Loucy (cell line): ENCODE measurements around the gene GRIN2A.

ENCODE experiments used
- H2AFZ ChIP-seq: fragments of 200-600 bp; sonication (generic); 2 replicates; pipeline ENCODE4 v1.6.0; 2016; ENCODE audit warnings: antibody characterized with exemption, mild to moderate bottlenecking, low read length, moderate library complexity
- H3F3A ChIP-seq: fragments of 200-600 bp; 2 replicates; pipeline ENCODE4 v1.6.0; 2016; ENCODE audit warnings: antibody characterized with exemption, low read depth, mild to moderate bottlenecking
- H3K27me3 ChIP-seq: fragments of 200-600 bp; sonication (generic); 2 replicates; pipeline ENCODE4 v1.6.1; 2014; ENCODE audit warnings: low read length, mild to moderate bottlenecking; ENCODE audit not compliant: insufficient read depth, poor library complexity, severe bottlenecking
- H3K36me3 ChIP-seq: fragments of 200-600 bp; sonication (generic); 2 replicates; pipeline ENCODE4 v1.6.1; 2016; ENCODE audit warnings: low read length; ENCODE audit not compliant: insufficient read depth
- H3K4me1 ChIP-seq: fragments of 200-600 bp; sonication (generic); 2 replicates; pipeline ENCODE4 v1.5.1; 2014; ENCODE audit warnings: low read length, mild to moderate bottlenecking; ENCODE audit not compliant: insufficient read depth, poor library complexity, severe bottlenecking
- H3K4me2 ChIP-seq: fragments of 200-600 bp; sonication (generic); 2 replicates; pipeline ENCODE4 v1.6.0; 2014; ENCODE audit warnings: antibody characterized with exemption, low read length, low read depth, mild to moderate bottlenecking; ENCODE audit not compliant: poor library complexity, severe bottlenecking
- H3K4me3 ChIP-seq: fragments of 200-600 bp; sonication (generic); 2 replicates; pipeline ENCODE4 v1.5.1; 2014; ENCODE audit warnings: low read length, mild to moderate bottlenecking, mixed read lengths; ENCODE audit not compliant: poor library complexity, severe bottlenecking
- H3K79me2 ChIP-seq: fragments of 200-600 bp; sonication (generic); 2 replicates; pipeline ENCODE4 v1.6.1; 2014; ENCODE audit warnings: low read length; ENCODE audit not compliant: insufficient read depth
- H3K9ac ChIP-seq: fragments of 200-600 bp; sonication (generic); 2 replicates; pipeline ENCODE4 v1.6.0; 2014; ENCODE audit warnings: mild to moderate bottlenecking, low read depth, low read length, moderate library complexity; ENCODE audit not compliant: poor library complexity, severe bottlenecking
- H3K9me2 ChIP-seq: fragments of 200-600 bp; sonication (generic); replicated peaks from 2 replicates; pipeline ENCODE4 v1.6.1; 2016; ENCODE audit warnings: low read depth, low read length, mixed read lengths
- H3K9me3 ChIP-seq: fragments of 200-600 bp; sonication (generic); 2 replicates; pipeline ENCODE4 v1.6.1; 2014; ENCODE audit warnings: mild to moderate bottlenecking, antibody characterized with exemption, low read length, low read depth; ENCODE audit not compliant: insufficient read depth
- H4K20me1 ChIP-seq: fragments of 200-600 bp; sonication (generic); 2 replicates; pipeline ENCODE4 v1.6.0; 2014; ENCODE audit warnings: antibody characterized with exemption, low read length, mild to moderate bottlenecking; ENCODE audit not compliant: insufficient read depth, poor library complexity, severe bottlenecking
- CTCF ChIP-seq: fragments of 200-600 bp; sonication (generic); conservative IDR thresholded peaks from 2 replicates; pipeline ENCODE4 v1.5.1; 2014; ENCODE audit warnings: mild to moderate bottlenecking, antibody characterized with exemption, low read length
- EZH2phosphoT487 ChIP-seq: fragments of 200-600 bp; IDR thresholded peaks from 2 replicates; pipeline ENCODE4 v1.6.1; 2018; ENCODE audit warnings: antibody characterized with exemption, mild to moderate bottlenecking, moderate library complexity, borderline replicate concordance

The GRIN2A gene

GRCh38 chr16:9911989-9912388, 270.2 kb downstream of the GRIN2A start:
- Histone ChIP-seq H3K27me3 (no peaks in the 10 kb centered on the region), H3K9me3 (no peaks in the 10 kb centered on the region), H3K79me2 (no peaks in the 10 kb centered on the region), H4K20me1 (no peaks in the 10 kb centered on the region), H3K4me3 (no peak overlapping the region), H3F3A (no peaks in the 10 kb centered on the region), H3K4me2 (no peak overlapping the region), H3K4me1 (no peaks in the 10 kb centered on the region), H3K36me3 (no peaks in the 10 kb centered on the region), H3K9ac (no peak overlapping the region), H2AFZ (no peak overlapping the region), H3K9me2 (no peaks in the 10 kb centered on the region)
- TF ChIP-seq CTCF (no peak), EZH2phosphoT487 (no peak)

- Histone ChIP-seq H3F3A (no peaks in the 10 kb centered on the region), H3K4me2 (no peak overlapping the region), H4K20me1 (no peaks in the 10 kb centered on the region), H3K4me3 (no peak overlapping the region), H3K4me1 (no peaks in the 10 kb centered on the region), H3K79me2 (no peaks in the 10 kb centered on the region), H3K9me3 (no peaks in the 10 kb centered on the region), H3K9ac (no peak overlapping the region), H3K27me3 (no peaks in the 10 kb centered on the region), H3K36me3 (no peaks in the 10 kb centered on the region), H2AFZ (no peak overlapping the region), H3K9me2 (no peaks in the 10 kb centered on the region)
- TF ChIP-seq EZH2phosphoT487 (no peak), CTCF (no peak)
Observed at GRCh38 chr16:9911231-9911630, 271.0 kb downstream of the GRIN2A start.

- H4K20me1 ChIP-seq, result no peaks in the 10 kb centered on the region
- no peak overlapping the region for H3K9ac ChIP-seq
- H3K9me3 ChIP-seq, result no peaks in the 10 kb centered on the region
- no peaks in the 10 kb centered on the region for H3K4me1 ChIP-seq
- H3K27me3 ChIP-seq, result no peaks in the 10 kb centered on the region
- no peaks in the 10 kb centered on the region for H3K36me3 ChIP-seq
- no peaks in the 10 kb centered on the region for H3F3A ChIP-seq
- TF ChIP-seq CTCF, result no peak
- no peak for TF ChIP-seq EZH2phosphoT487
- H3K79me2 ChIP-seq, result no peaks in the 10 kb centered on the region
- H3K4me2 ChIP-seq, result no peak overlapping the region
- no peak overlapping the region for H3K4me3 ChIP-seq
- H2AFZ ChIP-seq, result no peak overlapping the region
- no peaks in the 10 kb centered on the region for H3K9me2 ChIP-seq
Observed at GRCh38 chr16:9909072-9909825, 273.0 kb downstream of the GRIN2A start.
